ENCODE measurements around the gene PPM1H. TPM values are rescaled to one million over a fixed set of nuclear protein-coding genes. Genes with fewer than 3 reads are reported as not detected.

The PPM1H gene
- polyA plus RNA-seq, 1 of the 3 experiments (the other 2 are of a cell fraction) = 0.13 TPM

GRCh38 chr12:62957233-62957953 lies 22.4 kb upstream of the PPM1H start:
- POLR2A ChIA-PET = no interaction called here
- Histone ChIP-seq H3K4me1 (ENCODE audit: control insufficient read depth in 1 of 2, insufficient read depth in 2 of 2, low read depth in 1 of 2, low read length in 1 of 2) (no peaks in the 10 kb centered on the region), H3K27me3 (ENCODE audit: insufficient read depth) (peaks cover 37% of the 10 kb centered on the region), H3K36me3 (replicated peaks in 1 of 2; ENCODE audit: control insufficient read depth in 1 of 2, insufficient read depth in 2 of 2, low read length in 1 of 2) (no peaks in the 10 kb centered on the region), H3K4me3 (ENCODE audit: low read depth in 2 of 2, low read length in 1 of 2) (no peak overlapping the region), H3K9me2 (no peaks in the 10 kb centered on the region), H3K9me3 (no peaks in the 10 kb centered on the region), H3K27ac (ENCODE audit: low read depth in 2 of 2, low read length in 1 of 2) (no peak overlapping the region), H2AFZ (ENCODE audit: low read depth) (no peak overlapping the region), H3K79me2 (ENCODE audit: insufficient read depth) (no peaks in the 10 kb centered on the region), H3F3A (replicated peaks; ENCODE audit: insufficient read depth) (no peaks in the 10 kb centered on the region), H3K9ac (no peak overlapping the region), H4K20me1 (ENCODE audit: insufficient read depth) (no peaks in the 10 kb centered on the region), H3K4me2 (no peak overlapping the region)
- TF ChIP-seq GABPA (IDR thresholded peaks at IDR 0.05; ENCODE audit: low read depth) (no peak), RFX5 (IDR thresholded peaks at IDR 0.05; ENCODE audit: low read length) (no peak), REST (IDR thresholded peaks at IDR 0.05; ENCODE audit: low read depth, low read length) (no peak), FOSL2 (IDR thresholded peaks at IDR 0.05; ENCODE audit: borderline replicate concordance, low read depth) (no peak), NFIC (IDR thresholded peaks at IDR 0.05; ENCODE audit: borderline replicate concordance) (no peak), CTCF (IDR thresholded peaks at IDR 0.05) (no peak), RCOR1 (IDR thresholded peaks at IDR 0.05; ENCODE audit: low read length) (no peak), ZBTB33 (IDR thresholded peaks at IDR 0.05; ENCODE audit: borderline replicate concordance, low read depth) (no peak), IRF3 (IDR thresholded peaks at IDR 0.05; ENCODE audit: low read depth, low read length) (no peak), FOXJ3 (CRISPR knock-in tag; IDR thresholded peaks at IDR 0.05) (no peak), USF1 (IDR thresholded peaks at IDR 0.05; ENCODE audit: borderline replicate concordance, low read depth) (no peak), CHD2 (IDR thresholded peaks at IDR 0.05; ENCODE audit: low read length, partially characterized antibody) (no peak), MAX (IDR thresholded peaks at IDR 0.05; ENCODE audit: low read depth) (no peak), PBX3 (IDR thresholded peaks at IDR 0.05) (no peak), SMC3 (IDR thresholded peaks at IDR 0.05; ENCODE audit: low read depth, low read length) (no peak), TEAD4 (IDR thresholded peaks at IDR 0.05; ENCODE audit: borderline replicate concordance, insufficient read depth) (no peak)
- DNase-seq = no peak
- 11% methylated on average over 2 of the region's 2 CpGs for WGBS (ENCODE audit: low lambda C conversion rate)
- CTCF ChIA-PET = no interaction called here
